ENCODE data around the gene SERPINF2.
"Not testable (repeated sequence)": the region's sequence is repeated elsewhere in the genome, so short reads cannot be mapped to it uniquely, and the experiment has no call there.

SERPINF2 gene

GRCh38 chr17:1733759-1734158 is 8.9 kb upstream of the SERPINF2 start:
- in situ Hi-C loops (cut with MboI; ENCODE audit: low sequenced_read_pairs) = no loop called here

GRCh38 chr17:1735418-1735817 is 7.3 kb upstream of the SERPINF2 start:
- in situ Hi-C loops (cut with MboI; ENCODE audit: low sequenced_read_pairs) = no loop called here

DNA sequence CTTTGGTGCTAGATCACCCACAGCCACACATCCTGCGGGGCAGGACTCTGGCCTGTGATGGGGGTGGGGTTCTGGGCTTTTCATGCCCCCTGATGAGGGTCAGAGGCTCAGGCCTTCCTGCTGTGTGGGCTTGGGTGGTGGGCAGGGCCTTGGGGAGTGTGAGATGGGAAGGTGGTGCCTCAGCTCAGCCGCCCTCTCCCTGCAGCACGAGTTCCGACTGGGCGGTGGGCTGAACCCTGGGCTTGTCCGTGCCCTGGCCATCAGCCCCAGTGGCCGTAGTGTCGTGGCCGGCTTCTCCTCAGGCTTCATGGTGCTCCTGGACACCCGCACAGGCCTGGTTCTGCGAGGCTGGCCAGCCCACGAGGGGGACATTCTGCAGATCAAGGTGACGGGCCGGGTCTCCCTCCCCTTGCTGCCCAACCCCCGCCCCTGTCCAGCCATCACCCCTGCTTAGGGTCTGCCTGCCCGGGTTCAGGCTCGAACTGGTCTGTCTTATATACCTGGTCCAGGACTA is 6.8 kb upstream of the SERPINF2 start:
- in situ Hi-C loops (cut with MboI; ENCODE audit: low sequenced_read_pairs) = no loop called here

GRCh38 chr17:1736348-1737281 is 6.1 kb upstream of the SERPINF2 start:
- in situ Hi-C loops (cut with MboI; ENCODE audit: low sequenced_read_pairs) = no loop called here

DNA sequence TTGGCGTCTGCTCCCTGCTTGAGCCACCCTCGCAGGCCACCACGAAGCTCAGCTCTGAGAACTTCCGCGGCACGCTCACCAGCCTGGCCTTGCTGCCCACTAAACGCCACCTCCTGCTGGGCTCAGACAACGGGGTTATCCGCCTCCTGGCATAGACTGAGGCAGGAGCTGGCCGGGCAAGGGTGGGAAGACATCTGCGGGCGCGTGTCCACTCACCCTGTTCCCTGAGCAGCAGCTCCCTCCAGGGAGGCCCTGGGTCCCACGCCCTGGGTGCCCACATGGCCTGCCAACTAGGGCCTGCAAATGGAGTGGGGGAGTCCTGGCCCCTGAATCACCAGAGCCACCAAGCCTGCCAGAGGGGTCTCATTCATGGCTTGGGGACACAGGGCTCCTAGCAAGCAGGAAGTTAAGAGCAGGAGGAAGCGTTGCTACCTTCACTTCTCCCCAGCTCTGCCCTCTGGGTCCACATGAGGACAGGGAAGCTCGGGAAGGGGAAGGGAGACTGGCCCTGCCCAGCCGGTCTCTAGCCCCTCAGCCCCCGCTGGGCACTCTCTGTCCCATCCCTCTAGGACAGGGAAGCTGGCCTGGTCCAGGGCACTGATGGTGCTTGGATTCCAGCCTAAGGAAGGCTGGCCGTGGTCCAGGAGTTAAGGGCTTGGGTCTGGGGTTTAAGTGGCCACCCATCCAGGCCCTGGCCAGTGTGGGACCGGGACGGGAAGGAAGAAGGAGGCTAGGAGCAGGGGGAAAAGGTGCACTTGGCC is 5.0 kb upstream of the SERPINF2 start:
- in situ Hi-C loops (cut with MboI; ENCODE audit: low sequenced_read_pairs) = no loop called here

GRCh38 chr17:1741899-1742298 is 772 bp upstream of the SERPINF2 start:
- in situ Hi-C loops (cut with MboI; ENCODE audit: low sequenced_read_pairs) = not testable (repeated sequence)

DNA sequence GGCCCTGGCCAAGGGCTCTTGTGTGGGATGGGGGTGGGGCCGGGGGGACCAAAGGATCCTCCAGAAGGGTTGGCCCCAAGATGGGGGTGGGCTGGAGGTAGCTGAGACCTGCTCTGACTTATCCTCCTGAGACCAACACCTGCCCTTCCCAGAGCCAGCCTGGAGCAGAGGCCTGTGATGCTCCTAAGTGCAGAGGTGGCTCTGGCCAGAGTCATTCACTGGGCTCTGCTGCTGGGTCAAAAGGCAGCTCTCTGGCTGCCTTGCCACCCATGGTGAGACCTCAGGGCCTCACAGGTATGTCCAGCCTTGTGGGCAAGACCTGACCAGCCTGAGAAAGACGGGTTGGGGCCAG is 393 bp downstream of the SERPINF2 start:
- in situ Hi-C loops (cut with MboI; ENCODE audit: low sequenced_read_pairs) = no loop called here

DNA sequence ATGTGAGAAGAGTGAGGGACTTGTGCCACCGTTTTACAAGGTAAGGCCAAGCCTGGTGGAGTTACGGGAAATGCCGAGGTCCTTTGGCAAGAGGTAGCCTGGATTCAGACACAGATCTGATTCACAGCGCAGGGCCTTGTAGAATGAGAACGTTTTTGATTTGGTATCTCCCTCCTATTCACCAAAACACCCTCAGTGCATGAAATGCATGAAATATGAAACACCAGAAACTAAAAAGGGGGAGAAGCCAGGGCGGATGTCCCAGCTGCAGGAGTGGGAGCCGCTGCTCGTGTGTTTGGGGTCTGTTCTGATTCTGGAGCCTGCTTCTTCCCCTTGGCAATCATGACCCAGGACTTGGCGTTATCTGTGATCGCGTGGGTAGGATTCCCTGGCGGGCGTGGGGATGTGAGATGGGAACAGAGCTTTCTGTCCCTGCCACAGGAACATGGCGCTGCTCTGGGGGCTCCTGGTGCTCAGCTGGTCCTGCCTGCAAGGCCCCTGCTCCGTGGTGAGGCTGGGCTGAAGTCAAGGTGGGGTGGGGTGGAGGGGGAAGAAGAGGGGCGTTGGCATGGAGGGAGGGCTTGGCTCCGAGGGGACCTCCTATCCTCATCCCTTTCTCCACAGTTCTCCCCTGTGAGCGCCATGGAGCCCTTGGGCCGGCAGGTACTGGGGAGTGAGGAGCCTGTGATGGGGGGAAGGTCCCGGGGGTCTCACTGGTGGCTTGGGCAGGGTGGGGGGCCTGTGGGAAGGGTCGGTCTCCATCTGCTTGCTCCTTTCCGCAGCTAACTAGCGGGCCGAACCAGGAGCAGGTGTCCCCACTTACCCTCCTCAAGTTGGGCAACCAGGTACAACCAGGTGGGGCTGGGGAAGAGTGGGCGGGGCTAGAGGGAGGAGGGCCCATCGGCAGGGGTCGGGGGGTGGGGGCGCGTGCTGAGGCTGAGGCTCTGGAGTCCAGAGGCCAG is 2.2 kb downstream of the SERPINF2 start:
- in situ Hi-C loops (cut with MboI; ENCODE audit: low sequenced_read_pairs) = no loop called here

- in situ Hi-C loops (cut with MboI; ENCODE audit: low sequenced_read_pairs) = no loop called here
Observed at GRCh38 chr17:1745513-1746020, 2.9 kb downstream of the SERPINF2 start.

GRCh38 chr17:1746975-1747543 is 4.4 kb downstream of the SERPINF2 start:
- in situ Hi-C loops (cut with MboI; ENCODE audit: low sequenced_read_pairs) = no loop called here

DNA sequence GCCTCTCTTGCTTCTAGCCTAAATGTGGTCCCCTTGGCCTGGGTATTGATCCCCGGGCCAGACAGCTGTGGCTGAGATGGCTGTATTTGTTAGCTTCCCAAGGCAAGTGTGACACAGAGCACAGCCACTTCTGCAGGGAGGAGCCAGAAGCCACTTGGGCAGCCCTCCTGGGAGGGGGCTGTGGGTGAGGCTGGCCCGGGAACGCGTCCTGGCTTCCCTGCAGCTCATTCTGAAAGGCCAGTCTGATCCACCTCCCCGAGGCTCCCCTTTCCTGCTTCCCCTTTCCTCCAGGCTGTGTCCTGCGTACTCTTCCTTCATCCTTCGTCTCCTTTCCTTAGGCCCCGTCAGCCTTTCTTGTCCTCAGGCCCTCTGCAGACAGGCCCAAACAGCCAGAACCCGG is 8.0 kb downstream of the SERPINF2 start:
- in situ Hi-C loops (cut with MboI; ENCODE audit: low sequenced_read_pairs) = no loop called here

DNA sequence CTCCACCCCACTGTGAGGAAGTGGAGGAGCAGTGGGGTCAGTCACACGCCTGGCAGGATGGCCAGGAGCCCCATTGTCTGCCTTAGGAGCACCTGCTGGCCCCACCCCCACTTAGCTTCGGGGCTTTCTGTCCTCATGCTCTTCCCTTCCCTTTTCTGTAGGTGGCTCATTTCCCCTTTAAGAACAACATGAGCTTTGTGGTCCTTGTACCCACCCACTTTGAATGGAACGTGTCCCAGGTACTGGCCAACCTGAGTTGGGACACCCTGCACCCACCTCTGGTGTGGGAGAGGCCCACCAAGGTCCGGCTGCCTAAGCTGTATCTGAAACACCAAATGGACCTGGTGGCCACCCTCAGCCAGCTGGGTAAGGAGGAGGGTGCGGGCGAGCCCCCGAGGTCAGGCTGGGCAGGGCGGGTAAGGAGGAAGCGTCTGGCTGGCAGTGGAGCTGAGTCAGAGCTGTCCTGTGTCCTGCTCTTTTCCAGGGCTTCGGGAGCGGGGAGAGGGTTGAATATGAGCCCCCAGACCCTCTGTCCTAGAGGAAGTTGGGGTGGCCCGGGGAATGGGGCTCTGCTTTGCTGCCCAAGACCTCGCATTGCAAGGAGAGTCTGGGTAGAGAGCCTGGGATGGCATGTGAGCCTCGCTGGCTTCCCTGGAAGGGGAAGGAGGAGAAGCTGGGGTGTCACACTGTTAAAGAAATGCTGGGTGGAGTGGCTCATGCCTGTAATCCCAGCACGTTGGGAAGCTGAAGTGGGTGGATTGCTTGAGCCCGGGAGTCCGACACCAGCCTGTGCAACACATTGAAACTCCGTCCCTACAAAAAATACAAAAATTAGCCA is 10.0 kb downstream of the SERPINF2 start:
- in situ Hi-C loops (cut with MboI; ENCODE audit: low sequenced_read_pairs) = no loop called here

GRCh38 chr17:1753767-1754429 is 11.2 kb downstream of the SERPINF2 start:
- in situ Hi-C loops (cut with MboI; ENCODE audit: low sequenced_read_pairs) = no loop called here

DNA sequence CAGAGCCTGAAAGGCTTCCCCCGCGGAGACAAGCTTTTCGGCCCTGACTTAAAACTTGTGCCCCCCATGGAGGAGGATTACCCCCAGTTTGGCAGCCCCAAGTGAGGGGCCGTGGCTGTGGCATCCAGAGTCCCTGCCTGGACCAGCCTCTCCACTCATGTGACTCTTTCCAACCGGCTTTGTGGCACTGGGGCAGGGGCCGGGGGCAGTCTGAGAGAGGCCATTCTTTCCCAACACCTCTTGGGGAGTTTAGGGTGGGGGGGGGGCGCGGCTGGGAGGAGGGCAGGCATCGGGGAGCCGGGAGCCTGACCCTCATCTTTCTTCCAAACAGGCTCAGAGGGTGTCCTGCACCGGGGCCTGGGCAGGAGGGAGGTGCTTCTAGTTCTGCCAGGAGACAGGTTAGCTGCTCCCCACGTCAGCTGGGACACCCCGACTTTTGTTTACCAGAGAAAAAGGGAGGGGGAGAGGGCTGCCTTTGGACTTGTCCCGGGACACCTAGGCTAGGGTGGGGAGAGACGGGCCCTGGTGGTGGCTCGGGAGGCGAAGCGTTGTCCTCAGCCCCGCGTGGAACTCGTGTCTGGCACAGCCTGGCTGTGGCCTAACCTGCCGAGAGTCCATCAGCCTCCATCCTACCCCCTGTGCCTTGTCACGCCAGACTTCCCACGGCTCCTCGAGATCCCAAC is 11.9 kb downstream of the SERPINF2 start:
- in situ Hi-C loops (cut with MboI; ENCODE audit: low sequenced_read_pairs) = no loop called here

DNA sequence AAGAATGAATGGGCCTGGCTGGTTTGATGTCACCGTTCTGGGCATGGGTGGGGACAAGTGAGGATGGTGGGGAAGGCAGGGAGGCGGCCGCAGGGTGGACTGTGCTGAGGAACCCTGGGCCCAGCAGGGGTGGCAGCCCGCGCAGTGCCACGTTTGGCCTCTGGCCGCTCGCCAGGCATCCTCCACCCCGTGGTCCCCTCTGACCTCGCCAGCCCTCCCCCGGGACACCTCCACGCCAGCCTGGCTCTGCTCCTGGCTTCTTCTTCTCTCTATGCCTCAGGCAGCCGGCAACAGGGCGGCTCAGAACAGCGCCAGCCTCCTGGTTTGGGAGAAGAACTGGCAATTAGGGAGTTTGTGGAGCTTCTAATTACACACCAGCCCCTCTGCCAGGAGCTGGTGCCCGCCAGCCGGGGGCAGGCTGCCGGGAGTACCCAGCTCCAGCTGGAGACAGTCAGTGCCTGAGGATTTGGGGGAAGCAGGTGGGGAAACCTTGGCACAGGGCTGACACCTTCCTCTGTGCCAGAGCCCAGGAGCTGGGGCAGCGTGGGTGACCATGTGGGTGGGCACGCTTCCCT is 12.7 kb downstream of the SERPINF2 start:
- in situ Hi-C loops (cut with MboI; ENCODE audit: low sequenced_read_pairs) = no loop called here

DNA sequence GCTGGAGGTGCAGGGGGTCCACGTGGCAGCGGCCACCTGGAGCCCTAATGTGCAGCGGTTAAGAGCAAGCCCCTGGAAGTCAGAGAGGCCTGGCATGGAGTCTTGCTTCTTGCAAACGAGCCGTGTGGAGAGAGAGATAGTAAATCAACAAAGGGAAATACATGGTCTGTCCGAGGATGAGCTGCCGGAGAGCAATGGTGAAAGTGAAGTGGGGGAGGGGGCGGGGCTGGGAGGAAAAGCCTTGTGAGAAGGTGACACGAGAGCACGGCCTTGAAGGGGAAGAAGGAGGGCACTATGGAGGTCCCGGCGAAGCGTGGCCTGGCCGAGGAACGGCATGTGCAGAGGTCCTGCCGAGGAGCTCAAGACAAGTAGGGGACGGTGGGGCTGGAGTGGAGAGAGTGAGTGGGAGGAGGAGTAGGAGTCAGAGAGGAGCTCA is 13.2 kb downstream of the SERPINF2 start:
- in situ Hi-C loops (cut with MboI; ENCODE audit: low sequenced_read_pairs) = no loop called here

DNA sequence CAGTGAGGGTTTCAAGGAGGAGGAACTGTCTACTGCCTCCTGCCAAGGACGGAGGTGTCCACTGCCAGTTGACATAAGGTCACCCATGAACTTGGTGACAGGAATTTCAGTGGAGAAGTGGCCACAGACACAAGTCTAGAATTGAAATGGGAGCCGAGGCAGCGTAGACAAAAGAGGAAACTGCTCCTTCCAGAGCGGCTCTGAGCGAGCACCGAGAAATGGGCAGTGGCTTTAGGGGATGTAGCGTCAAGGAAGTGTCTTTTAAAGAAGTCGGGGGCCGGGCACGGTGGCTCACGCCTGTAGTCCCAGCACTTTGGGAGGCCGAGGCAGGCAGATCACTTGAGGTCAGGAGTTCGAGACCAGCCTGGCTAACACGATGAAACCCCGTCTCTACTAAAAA is 16.1 kb downstream of the SERPINF2 start:
- in situ Hi-C loops (cut with MboI; ENCODE audit: low sequenced_read_pairs) = no loop called here

GRCh38 chr17:1759529-1759928 is 16.9 kb downstream of the SERPINF2 start:
- in situ Hi-C loops (cut with MboI; ENCODE audit: low sequenced_read_pairs) = no loop called here

All from hTERT RPE-1 (cell line).